HG03139 (cell line): Measurements from ENCODE around the gene RNPS1.
"Not testable (repeated sequence)": the region's sequence is repeated elsewhere in the genome, so short reads cannot be mapped to it uniquely, and the experiment has no call there.

Source experiments
- ATAC-seq: cut with Tn5 transposase; IDR thresholded peaks from one replicate; pipeline ENCODE4 v1.9.1; 2021; ENCODE audit not compliant: unreplicated experiment

RNPS1 gene

GRCh38 chr16:2282866-2283555, 15.1 kb upstream of the RNPS1 start:
- ATAC-seq: no peak

- ATAC-seq: no peak
These were observed 14.3 kb upstream of the RNPS1 start for GRCh38 chr16:2282262-2282661.

DNA sequence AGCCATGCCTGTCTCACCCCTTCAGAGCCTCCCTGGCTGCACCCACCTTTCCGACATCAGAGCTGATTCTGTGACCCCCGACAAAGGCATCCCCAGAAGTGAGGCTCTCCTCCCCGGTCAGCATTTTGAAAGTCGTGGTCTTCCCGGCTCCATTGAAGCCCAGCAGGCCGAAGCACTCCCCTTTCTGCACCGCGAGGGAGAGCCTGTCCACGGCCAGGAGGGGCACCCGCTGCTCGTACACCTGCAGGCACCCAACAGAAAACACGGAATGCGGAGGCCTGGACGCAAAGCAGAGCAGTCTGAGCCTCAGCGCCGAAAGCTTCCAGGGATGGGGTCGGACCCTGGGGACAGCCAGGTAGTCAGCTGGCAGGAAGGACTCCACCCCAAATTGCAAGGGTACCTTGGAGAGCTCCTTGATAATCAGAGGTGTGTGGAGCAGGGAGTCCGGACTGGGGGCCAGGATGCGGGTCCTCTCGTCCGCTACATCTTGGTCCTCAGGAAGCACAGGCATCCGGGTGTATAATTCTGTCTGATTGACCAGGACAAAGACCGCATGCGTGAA, 13.1 kb upstream of the RNPS1 start:
- no peak for ATAC-seq

GRCh38 chr16:2280461-2280860, 12.5 kb upstream of the RNPS1 start:
- ATAC-seq: no peak

DNA sequence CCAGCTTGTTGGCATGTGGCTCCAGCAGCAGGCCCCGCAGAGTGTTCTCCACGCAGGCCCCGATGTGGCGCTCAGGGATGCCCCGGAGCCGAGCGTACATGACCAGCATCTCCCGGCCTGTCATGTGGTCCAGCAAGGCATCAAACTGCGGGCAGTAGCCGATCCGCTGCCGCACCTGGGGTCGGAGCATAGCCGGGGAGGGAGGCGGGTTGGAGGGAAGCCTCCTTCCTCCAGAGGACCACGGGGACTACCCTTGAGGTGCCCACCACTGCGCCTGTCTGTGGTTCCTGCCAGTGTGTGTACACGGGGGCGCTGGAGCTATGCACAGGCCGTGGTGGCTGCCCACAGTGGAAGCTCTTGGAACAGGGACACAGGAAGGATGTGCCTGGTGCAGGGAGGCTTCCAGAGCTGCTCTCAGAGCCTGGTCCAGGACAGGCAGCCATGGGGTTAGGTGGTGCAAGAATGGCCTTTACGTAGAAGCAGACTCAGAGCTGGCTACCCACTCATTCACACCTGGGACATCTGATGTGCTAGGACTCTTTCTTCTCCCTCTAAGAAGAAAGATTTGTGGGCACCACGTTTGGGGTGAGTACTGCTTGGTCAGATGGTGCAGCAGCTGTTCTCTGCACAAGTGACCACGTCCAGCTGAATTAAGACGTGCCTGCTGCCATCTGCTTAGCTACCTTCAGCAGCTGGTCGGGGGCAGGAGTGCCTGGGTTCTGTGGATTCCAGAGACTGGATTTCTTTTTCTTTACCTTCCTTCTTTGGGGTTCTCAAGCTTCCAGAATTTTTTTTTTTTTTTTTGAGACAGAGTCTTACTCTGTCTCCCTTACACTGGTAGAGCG, 11.3 kb upstream of the RNPS1 start:
- ATAC-seq: no peak

DNA sequence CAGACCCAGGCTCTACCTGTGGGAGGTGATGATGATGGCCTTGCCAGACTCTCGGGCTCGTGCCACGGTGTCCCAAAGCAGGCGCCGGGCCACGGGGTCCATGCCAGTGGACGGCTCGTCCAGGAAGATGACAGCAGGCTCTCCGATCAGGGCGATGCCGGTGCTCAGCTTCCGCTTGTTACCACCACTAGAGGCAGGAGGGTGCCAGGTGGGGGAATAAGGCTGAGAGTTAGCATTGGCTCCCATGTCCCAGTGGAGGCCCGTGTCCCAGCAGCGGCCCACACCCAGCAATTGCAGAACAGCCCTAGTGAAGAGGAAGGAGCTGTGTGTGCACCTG, 10.3 kb upstream of the RNPS1 start:
- ATAC-seq: no peak

DNA sequence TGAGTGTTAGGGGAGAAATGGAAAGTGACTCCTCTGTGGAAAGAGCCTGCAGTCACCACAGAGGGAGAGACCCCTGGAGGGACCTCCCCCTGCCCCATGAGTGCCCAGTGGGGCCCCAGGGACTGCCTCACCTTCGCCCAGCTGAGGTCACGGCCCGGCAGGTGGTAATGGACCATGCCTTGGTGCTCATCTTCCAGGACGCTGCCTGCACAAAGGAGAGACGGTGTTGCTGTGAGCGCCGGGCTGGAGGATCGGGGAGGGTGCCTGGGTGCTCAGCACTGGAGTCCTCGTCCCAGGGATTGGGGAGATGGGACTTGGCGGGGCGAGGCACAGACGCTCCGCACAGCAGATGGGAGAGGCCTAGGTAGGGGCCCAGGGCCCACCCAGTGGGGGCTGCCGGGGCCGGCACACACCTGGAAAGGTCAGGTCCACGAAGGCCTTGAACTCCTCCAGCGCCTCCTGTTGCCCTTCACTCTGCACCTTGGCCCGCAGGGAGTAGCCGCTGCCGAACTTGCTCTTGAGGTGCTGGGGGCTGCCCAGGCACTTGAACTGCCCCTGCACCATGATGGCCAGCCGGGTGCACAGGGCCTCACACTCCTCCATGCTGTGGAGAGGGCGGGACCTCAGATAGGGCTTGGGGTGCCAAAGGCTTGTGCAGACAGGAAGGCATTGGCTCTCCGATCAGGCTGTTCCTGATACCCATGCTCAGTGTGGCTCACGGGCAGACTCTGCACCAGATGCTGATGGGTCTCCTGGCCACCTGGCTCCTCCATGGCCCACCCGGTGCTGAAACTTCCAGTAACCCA, 9.7 kb upstream of the RNPS1 start:
- ATAC-seq: no peak

DNA sequence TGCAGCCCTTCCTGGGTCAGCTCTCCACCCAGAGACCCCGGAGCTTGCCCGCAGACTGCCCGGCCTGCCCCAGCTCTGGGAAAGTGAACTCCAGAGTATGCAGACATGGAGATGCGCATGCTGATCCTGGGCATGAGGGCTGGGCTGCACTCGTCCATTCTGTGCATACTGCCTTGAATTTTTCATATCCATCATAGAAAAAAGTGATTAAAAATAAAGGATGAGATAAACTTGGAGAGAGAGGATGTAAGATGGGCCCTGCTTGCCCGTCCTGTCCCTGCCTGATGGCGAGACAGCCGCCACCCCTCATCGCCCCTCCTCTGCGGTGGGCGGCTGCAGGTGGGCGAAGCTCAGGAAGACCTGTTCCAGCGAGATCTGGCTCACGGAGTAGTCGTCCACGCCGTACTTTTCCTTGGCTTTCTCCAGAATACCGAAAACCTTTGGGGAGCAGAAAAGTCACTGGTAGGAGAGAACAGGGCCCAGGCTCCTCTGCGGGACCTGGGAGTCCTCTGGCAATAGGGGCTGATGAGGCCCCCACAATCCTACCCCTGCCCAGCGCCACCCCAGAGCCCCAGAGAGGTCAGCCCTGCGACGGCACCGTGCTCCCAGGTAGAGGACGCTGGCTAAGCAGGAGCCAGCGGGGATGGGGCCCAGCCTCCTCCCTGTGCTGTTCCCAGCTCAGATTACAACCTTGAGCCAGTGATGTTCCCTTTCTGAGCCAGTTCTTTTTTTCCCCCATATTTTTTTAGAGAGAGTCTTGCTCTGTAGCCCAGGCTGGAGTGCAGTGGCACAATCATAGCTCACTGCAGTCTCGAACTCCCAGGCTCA, 8.7 kb upstream of the RNPS1 start:
- ATAC-seq: no peak

- ATAC-seq: no peak
These were observed 7.8 kb upstream of the RNPS1 start for GRCh38 chr16:2275476-2276367.

DNA sequence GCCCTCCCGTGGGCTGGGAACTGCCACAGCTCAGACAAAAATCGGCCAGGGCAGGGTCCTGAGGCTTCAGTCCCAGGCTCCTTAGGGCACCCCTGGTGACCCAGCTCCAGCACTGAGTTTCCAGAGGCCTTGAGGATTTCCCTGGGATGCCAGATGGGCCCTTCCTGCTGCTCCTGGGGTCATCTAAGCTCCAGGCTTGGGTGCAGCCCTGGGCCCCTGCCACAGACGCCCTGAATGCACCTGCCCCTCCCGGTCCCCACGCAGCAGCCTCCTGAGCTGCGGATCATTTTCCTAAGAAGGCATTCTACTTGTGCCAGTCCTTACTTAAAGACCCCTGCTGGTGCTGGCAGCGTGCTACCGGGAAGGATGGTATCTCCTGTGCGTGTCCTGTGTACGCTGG, 6.0 kb upstream of the RNPS1 start:
- no peak for ATAC-seq

- ATAC-seq: no peak
These were observed 5.6 kb upstream of the RNPS1 start for GRCh38 chr16:2273484-2273883.

- ATAC-seq: no peak
These were observed 4.0 kb upstream of the RNPS1 start for GRCh38 chr16:2271848-2272461.

DNA sequence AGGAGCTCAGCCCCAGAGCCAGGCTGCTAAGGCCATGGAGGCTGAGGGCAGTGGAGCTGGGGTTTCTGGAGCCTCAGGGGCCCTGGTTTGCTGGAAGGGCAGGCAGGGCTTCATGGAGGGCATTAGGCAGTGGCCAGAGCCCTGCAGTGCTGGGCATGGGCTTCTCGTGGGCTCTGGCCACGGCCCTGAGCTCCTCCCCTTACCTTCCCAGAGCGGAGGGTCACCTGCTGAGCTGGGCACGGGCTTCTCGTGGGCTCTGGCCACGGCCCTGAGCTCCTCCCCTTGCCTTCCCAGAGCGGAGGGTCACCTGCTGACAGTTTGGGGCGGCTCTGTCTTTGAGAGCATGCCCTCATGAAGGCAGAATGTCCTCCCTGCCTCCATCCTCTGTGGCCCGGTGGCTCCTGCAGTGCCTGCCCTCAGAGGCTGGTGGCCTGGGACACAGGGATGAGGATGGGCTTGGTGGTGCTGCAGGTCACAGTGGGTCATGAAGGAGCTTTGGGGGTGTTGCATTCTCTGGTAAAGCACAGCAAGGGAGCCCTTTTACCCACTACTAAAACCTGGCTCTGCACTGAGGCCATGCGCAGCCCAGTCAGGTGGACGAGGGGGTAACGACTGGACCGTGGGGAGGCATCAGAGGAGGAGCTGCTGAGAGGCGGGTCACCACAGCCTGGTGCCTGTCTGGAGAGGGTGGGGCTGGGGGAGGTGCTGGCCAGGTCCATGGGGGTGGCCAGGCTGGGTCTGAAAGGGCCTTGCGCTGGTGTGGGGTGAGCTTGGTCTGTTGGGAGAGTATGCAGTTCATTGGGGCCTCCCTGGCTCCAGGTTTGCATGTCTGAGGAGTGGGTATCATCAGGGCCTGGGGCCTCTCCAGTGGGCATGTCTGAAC, 2.9 kb upstream of the RNPS1 start:
- no peak for ATAC-seq

- no peak for ATAC-seq
These were observed 2.1 kb upstream of the RNPS1 start for GRCh38 chr16:2270070-2270462.

GRCh38 chr16:2267505-2267912, 417 bp downstream of the RNPS1 start:
- peak; percentile 47 for ATAC-seq

GRCh38 chr16:2266887-2267286, 1.0 kb downstream of the RNPS1 start:
- ATAC-seq: not testable (repeated sequence)

DNA sequence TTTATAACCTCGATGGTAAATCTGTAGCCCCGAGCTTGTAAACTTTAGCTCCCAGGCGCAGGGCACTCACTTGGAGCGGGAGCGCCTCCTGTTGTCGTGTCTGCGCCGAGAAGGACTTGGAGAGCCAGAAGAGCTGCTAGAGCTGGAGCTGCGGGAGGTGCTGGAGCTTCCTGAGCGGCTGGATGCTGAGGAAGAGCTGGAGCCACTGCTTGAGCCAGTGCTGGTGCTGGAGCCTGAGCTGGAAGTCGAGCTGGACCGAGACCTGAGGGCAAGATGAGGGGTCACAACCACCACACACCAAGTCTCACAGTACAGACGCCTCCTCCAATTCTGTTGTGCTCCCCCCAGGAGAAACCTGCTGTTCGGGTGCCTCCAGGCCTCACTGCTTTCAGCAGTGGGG, 4.9 kb downstream of the RNPS1 start:
- ATAC-seq: not testable (repeated sequence)

DNA sequence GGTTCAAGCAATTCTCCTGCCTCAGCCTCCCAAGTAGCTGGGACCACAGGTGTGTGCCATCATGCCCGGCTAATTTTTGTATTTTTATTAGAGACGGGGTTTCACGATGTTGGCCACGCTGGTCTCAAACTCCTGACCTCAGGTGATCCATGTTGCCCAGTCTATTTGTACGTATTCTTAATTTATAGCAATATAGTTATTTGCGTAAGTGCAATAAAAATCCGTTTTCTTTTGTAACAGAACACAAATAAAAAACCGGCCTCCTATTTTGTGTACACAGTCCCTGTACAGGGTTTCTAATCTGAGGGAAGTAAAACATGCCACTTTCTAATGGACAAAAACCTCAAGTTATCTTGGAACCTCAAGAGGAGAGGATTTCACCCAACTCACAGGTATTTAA, 7.7 kb downstream of the RNPS1 start:
- ATAC-seq: no peak
